Activated CD4-positive, alpha-beta T cell treated with anti-CD3 and anti-CD28 coated beads for 24 hours (primary cell): ENCODE results near the gene ZPLD1.

Experiments used
- DNase-seq, 2 donors: peaks; one replicate each; pipeline ENCODE4 v3.0.0-alpha.2; 2020; ENCODE audit warnings: low read depth in 2 of 2

The ZPLD1 gene

GRCh38 chr3:102466001-102466400 lies 31.2 kb downstream of the ZPLD1 start:
- no peak for DNase-seq

- no peak for DNase-seq
Observed at GRCh38 chr3:102470066-102470465, 35.3 kb downstream of the ZPLD1 start.

DNA sequence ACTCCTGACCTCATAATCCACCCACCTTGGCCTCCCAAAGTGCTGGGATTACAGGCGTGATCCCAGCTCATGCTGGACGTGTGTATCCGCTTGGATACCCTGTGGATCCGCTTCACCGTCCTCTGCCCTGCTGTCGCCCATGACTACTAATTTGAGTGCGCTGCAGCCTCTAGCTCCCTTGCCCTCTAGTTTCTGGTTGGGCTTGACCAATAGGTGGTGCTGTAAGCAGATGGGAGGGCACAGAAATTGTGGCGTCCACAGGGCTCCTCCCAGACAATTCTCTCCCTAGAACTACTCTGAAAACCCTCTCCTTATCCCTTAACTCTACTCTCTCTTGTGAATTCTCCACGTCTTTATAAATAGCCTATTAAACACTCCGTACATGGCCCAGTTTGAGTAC lies 36.2 kb downstream of the ZPLD1 start:
- no peak for DNase-seq

GRCh38 chr3:102471491-102471890 lies 36.7 kb downstream of the ZPLD1 start:
- no peak for DNase-seq

- DNase-seq: no peak
Observed at GRCh38 chr3:102473648-102474047, 38.8 kb downstream of the ZPLD1 start.

GRCh38 chr3:102474207-102474606 lies 39.4 kb downstream of the ZPLD1 start:
- DNase-seq: no peak

DNA sequence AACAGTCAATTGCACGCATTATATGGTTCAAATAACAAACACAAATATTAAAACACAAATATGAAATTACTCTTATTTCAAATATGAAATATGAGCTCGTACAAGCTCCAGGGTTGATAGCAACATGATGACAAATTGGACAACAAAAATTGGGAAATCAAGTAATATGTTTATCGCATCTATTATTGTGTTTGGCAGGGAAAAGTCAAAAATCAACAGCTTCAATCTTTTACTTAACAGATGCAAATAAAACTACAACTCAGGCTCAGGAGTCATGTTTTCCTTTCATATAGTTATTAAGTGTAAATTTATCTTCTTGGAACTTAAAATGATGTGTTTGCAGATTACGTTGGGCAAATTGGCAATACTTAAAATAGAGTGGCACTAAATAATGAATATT lies 41.4 kb downstream of the ZPLD1 start:
- DNase-seq: no peak

DNA sequence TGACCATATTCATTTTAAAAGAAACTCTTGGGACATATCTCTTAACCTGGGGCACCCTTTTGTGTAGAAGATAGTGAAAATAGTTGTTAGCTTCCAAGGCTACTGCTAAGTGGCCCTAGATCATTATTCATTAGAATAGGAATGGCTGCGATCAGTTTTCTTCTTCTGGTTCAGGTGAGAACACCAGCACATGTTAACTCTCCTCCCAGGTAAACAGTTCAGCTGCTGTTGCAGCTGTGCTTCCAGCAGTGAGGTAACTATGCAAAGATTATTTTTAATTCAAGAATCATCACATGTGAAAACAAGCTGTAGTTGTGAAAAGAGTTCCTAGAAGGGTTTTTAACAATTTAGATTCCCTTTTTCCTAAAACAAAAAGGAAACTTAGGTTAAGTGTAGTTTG lies 43.3 kb downstream of the ZPLD1 start:
- no peak for DNase-seq

DNA sequence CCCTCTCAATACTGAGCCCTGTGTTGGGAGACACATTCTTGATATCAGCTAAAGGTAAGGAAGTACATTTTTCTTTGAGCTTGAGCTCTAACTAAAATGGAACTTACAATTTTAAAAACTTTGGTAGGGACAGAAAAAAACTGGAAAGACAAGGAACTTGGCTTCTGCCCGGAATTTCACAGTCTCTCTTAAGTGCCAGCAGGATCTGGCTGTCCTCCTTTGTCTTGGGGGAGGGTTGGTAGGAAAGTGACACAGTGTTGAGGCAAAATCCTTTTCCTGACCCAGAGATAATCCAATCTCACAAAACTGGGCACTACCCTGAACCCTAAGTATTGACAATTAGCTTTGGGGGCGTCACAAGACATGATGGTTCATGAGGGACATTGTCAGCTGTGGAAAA lies 45.3 kb downstream of the ZPLD1 start:
- DNase-seq: no peak

DNA sequence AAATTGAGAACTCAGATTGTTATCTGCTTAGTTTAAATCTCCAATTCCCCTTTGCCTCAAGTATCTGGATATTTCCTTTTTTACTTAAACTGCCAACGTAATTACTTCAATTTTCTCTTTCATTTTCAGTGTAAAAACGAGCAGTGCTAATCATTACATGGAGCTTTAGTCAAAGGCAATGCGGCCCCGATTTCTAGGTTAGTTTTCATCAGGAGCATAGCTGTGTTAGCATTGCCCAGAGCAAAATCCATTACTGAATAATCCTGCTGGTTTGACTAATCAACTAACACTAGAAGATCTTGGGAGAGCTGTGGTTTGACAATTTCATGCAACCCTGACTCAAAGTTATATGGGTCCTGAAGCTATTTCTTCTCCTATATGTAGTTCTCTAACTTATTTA lies 46.2 kb downstream of the ZPLD1 start:
- DNase-seq: no peak

DNA sequence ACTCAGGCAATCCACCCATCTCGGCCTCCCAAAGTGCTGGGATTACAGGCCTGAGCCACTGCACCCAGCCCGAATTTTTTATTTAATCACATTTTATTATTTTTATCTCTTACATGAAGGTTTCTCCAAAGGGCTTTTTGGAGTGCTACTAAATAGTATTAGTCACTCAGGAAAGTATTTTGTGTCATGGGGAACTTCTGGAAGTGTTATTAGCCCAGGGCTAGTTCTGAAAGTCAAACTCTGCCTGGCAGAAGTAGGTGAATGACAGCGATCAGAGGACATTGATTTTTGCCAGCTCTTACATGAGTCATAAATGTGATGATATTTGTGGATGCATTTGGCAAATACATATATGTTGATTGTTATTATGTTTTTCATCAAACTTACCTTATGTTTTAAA lies 48.7 kb downstream of the ZPLD1 start:
- no peak for DNase-seq

DNA sequence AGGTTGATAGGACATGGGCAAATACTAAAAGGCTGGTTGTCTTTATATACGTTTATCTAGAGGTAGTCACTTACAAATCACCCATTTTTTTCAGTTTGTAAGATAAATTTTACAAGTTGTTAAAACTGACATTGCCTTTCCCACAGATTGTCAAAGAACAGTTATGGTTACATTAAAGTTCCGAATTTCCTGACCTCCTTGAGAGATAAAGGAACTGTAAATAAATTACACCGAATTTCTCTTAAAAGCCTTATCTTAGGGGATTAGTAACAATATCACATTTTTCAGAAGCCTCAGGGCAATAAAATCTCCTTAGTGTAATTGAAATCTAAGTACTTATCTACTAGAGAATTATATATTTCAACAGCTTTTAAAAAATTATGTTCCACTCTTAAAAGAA lies 49.5 kb downstream of the ZPLD1 start:
- DNase-seq: no peak

GRCh38 chr3:102485701-102486100 lies 50.9 kb downstream of the ZPLD1 start:
- no peak for DNase-seq

GRCh38 chr3:102488331-102488730 lies 53.5 kb downstream of the ZPLD1 start:
- DNase-seq: no peak

- DNase-seq: no peak
Observed at GRCh38 chr3:102492300-102492699, 57.5 kb downstream of the ZPLD1 start.

GRCh38 chr3:102497571-102497970 lies 62.8 kb downstream of the ZPLD1 start:
- DNase-seq: no peak

GRCh38 chr3:102505542-102505941 lies 70.7 kb downstream of the ZPLD1 start:
- no peak for DNase-seq

DNA sequence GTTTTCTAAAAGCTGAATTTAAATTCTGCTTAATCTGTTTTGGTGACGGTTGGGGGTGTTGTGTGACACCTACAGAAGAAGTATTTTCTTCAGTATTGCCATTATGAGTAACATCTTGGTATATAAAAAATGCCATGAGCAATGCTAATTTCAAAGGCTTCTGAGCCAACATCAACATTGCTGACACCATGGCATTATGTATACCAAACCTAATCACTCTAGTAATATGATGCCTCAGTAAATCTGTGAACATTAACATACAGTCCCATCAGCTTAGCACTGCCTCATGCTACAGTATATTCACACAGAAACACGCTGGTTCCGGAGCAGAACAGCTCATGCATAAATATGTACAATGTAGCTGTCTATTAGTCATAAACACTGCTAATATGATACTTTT lies 75.8 kb downstream of the ZPLD1 start:
- DNase-seq: no peak

DNA sequence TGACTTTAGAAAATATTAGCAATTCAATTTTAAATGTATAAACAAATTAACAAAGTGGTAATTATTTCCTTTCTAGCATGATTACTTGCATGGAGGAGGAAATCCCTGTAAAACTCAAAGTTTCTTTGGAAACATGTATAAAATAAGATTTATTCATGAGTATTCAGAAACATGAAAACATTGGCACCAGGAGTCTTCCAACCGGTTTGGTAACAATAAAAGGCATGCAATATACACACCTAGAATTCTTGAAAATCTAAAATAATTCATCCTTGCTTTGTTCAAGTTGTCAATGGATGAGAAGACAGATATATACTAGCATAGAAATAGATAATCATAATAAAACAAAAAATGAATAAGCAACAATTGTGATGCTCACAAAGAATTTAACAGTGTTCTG lies 76.4 kb downstream of the ZPLD1 start:
- no peak for DNase-seq

- DNase-seq: no peak
Observed at GRCh38 chr3:102511639-102512038, 76.8 kb downstream of the ZPLD1 start.

DNA sequence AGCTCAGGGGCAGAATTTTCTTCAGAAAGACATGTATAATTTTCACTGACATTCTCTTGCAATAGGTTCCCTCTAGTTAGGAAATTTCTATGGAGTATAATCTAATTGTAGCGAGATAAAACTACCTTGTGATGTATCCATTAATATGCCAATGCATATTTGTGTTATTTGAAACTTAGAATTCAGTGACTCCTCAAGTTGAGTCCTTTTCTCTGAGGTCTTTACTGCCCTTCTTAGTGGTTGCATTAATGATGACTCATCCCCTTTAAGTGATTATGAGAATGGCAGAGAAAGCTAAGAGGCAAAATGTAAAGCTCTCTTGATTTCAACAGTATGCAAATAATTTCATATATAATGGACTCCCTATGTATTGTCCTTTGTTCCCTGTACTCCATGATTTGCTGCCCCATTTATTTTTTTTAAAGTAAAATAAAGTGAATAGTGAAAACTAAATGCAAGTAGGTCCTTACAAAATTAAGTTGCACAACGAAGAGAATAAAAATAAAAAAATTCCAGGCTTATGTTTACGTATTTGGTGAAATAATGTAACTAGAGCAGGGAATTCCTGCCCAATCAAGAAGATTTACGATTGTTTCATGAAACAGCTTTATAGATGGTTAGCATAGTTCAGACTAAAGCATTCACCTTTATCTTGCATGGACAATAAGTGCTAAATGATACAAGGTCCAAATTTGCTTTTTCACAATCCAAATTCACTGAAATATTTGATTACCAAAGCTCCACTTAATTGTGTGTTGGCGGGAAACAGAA lies 78.1 kb downstream of the ZPLD1 start:
- DNase-seq: no peak

GRCh38 chr3:102514241-102514640 lies 79.4 kb downstream of the ZPLD1 start:
- no peak for DNase-seq

DNA sequence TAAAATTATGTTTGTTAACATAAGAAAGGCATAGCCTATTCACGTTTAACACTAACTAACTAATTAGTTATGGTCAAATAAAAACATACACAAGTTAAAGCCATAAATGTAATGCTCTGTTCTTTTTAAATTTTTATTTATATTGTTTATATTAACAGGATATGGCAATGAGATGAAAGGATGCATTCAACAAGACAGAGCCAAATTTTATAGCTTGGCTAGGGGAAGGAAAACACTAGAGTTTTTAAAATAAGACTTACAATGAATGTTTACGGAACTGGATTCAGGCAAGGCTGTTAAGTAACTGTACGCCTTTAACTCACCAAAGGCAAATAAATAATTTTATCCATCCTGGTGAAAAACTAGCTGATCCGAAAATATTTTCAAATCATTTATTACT lies 86.4 kb downstream of the ZPLD1 start:
- no peak for DNase-seq

- no peak for DNase-seq
Observed at GRCh38 chr3:102525624-102526023, 90.8 kb downstream of the ZPLD1 start.
